Keratinocyte (primary cell): Measurements from ENCODE around the gene TRABD2B. TPM values are rescaled to one million over a fixed set of nuclear protein-coding genes. Genes with fewer than 3 reads are reported as not detected.

Source experiments
- DNase-seq: peaks from one replicate; pipeline ENCODE4 v3.0.0-alpha.2; 2011; ENCODE audit warnings: low read depth, missing footprints, low spot score
- FAIRE-seq: peaks from 2 replicates; lab custom pipeline; 2011; peaks lifted over from hg19 to GRCh38; lab: Jason Lieb, UNC
- H2AFZ ChIP-seq: 2 replicates; pipeline ENCODE4 v1.6.0; 2012; ENCODE audit warnings: low read length, control low read depth, inconsistent platforms; ENCODE audit not compliant: control insufficient read depth
- H3K27ac ChIP-seq: 2 replicates; pipeline ENCODE4 v1.5.1; 2011; ENCODE audit warnings: low read length; ENCODE audit not compliant: control insufficient read depth, insufficient read depth
- H3K27me3 ChIP-seq: 3 replicates; pipeline ENCODE4 v1.6.0; 2011; ENCODE audit warnings: low read length; ENCODE audit not compliant: control insufficient read depth, insufficient read depth; ENCODE audit errors: extremely low read depth
- H3K36me3 ChIP-seq, 2 experiments: 2 replicates in 1 of 2; 3 replicates in 1 of 2; pipeline ENCODE4 v1.5.1; 2011; ENCODE audit warnings: low read length in 2 of 2, mild to moderate bottlenecking in 1 of 2; ENCODE audit not compliant: control insufficient read depth in 2 of 2, insufficient read depth in 2 of 2; ENCODE audit errors: extremely low read depth in 1 of 2
- H3K4me1 ChIP-seq: 3 replicates; pipeline ENCODE4 v1.5.1; 2011; ENCODE audit warnings: low read length; ENCODE audit not compliant: control insufficient read depth, insufficient read depth; ENCODE audit errors: extremely low read depth
- H3K4me2 ChIP-seq: 3 replicates; pipeline ENCODE4 v1.6.0; 2011; ENCODE audit warnings: low read depth, low read length; ENCODE audit not compliant: control insufficient read depth, insufficient read depth; ENCODE audit errors: extremely low read depth
- H3K4me3 ChIP-seq, 3 experiments: fragments of 200-600 bp in 1 of 3; sonication (generic) in 1 of 3; 2 replicates in 2 of 3; 3 replicates in 1 of 3; pipeline ENCODE4 v1.5.1; 2011 to 2016; ENCODE audit warnings: low read length in 3 of 3, mild to moderate bottlenecking in 3 of 3, control low read depth in 2 of 3, inconsistent platforms in 1 of 3, low read depth in 1 of 3, mixed read lengths in 1 of 3, mixed run types in 1 of 3, moderate library complexity in 1 of 3; ENCODE audit not compliant: control insufficient read depth in 2 of 3, insufficient read depth in 2 of 3; ENCODE audit errors: extremely low read depth in 1 of 3
- H3K79me2 ChIP-seq: 2 replicates; pipeline ENCODE4 v1.6.0; 2012; ENCODE audit warnings: low read length; ENCODE audit not compliant: control insufficient read depth, insufficient read depth
- H3K9ac ChIP-seq: 3 replicates; pipeline ENCODE4 v1.6.0; 2011; ENCODE audit warnings: low read length; ENCODE audit not compliant: control insufficient read depth, insufficient read depth; ENCODE audit errors: extremely low read depth
- H3K9me1 ChIP-seq: 3 replicates; pipeline ENCODE4 v1.6.0; 2011; ENCODE audit warnings: low read length; ENCODE audit not compliant: control insufficient read depth, insufficient read depth; ENCODE audit errors: extremely low read depth
- H3K9me3 ChIP-seq: 2 replicates; pipeline ENCODE4 v1.5.1; 2012; ENCODE audit warnings: low read depth, low read length; ENCODE audit not compliant: control insufficient read depth
- H4K20me1 ChIP-seq: 3 replicates; pipeline ENCODE4 v1.6.0; 2011; ENCODE audit warnings: low read length; ENCODE audit not compliant: control insufficient read depth, insufficient read depth; ENCODE audit errors: extremely low read depth
- EZH2 ChIP-seq: IDR thresholded peaks from one replicate; pipeline ENCODE4 v1.6.1; 2012; ENCODE audit warnings: inconsistent platforms, mild to moderate bottlenecking, low read length, moderate library complexity
- dilution Hi-C: fragments of 300-500 bp; cut with MboI; formaldehyde crosslinking; loops from one replicate; pipeline ENCODE4 v1.7.0; 2020; ENCODE audit warnings: low sequenced_read_pairs; ENCODE audit not compliant: extremely low pct_ligation_motif_present
- polyA plus RNA-seq, 5 experiments: library from polyadenylated mRNA; depleted of rRNA in 3 of 5; stranded (reverse) in 3 of 5; stranded (forward) in 1 of 5; unstranded in 1 of 5; fragments of >200 nt; gene quantifications; 1 replicate in 1 of 5; 2 replicates in 3 of 5; 3 replicates in 1 of 5; pipeline versions ENCODE4 v1.2.1 to v1.2.3, GENCODE V29; 2011 to 2012; ENCODE audit warnings: missing spikeins in 2 of 5, low read depth in 1 of 5, low replicate concordance in 1 of 5
- TF ChIP-seq, protein P1 (sequence below), 3 experiments: IDR thresholded peaks in 1 of 3; conservative IDR thresholded peaks in 1 of 3; optimal IDR thresholded peaks in 1 of 3; 2 replicates in 2 of 3; 3 replicates in 1 of 3; pipeline versions ENCODE3 to v1.5.1; 2011; ENCODE audit warnings: low read length in 3 of 3, mild to moderate bottlenecking in 3 of 3, moderate library complexity in 2 of 3, control low read depth in 1 of 3, inconsistent platforms in 1 of 3; ENCODE audit not compliant: insufficient read depth in 2 of 3; ENCODE audit errors: extremely low read depth in 1 of 3

TRABD2B gene
- polyA plus RNA-seq, 1 donor (not counting 4 experiments of a cell fraction or from before 2014, with no cell fraction given) = 0.13 TPM

DNA sequence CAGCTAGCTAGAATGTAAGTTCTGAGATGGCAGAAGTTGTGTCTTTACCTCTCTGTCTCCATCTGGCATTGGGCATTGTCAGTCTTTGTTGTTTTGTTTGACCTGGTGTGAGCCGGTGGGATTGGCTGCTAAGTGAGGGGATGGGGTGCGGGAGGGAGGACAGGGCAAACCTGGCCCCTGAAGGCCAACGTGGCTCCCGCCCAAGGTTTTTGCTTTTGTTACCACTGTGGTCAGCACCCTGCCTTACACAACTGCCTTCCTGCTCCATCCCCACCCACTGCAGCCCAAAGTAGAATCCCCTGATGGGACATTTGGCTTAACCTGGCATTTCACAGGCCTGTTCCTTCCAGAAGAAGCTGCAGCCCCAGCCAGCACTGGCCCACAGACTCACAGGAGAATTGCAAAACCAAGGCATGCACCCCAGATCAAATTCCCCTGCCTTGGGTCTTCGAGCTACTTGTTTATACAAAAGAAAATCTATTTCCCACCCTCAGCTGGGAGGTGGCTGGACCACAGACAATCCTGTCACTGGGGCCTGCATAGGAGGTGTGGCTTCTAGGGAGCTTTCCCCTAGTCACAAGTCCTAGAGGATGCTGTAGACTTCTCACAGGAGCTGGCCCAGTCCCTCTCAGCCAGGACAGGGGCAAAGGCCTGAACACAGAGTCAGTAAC is 147.5 kb downstream of the TRABD2B start:
- no peak overlapping the region for H3K27ac ChIP-seq
- H3K4me1 ChIP-seq = no peaks in the 10 kb centered on the region
- H3K36me3 ChIP-seq = no peaks in the 10 kb centered on the region
- H4K20me1 ChIP-seq = no peaks in the 10 kb centered on the region
- TF ChIP-seq, protein P1, sequence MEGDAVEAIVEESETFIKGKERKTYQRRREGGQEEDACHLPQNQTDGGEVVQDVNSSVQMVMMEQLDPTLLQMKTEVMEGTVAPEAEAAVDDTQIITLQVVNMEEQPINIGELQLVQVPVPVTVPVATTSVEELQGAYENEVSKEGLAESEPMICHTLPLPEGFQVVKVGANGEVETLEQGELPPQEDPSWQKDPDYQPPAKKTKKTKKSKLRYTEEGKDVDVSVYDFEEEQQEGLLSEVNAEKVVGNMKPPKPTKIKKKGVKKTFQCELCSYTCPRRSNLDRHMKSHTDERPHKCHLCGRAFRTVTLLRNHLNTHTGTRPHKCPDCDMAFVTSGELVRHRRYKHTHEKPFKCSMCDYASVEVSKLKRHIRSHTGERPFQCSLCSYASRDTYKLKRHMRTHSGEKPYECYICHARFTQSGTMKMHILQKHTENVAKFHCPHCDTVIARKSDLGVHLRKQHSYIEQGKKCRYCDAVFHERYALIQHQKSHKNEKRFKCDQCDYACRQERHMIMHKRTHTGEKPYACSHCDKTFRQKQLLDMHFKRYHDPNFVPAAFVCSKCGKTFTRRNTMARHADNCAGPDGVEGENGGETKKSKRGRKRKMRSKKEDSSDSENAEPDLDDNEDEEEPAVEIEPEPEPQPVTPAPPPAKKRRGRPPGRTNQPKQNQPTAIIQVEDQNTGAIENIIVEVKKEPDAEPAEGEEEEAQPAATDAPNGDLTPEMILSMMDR (optimal IDR thresholded peaks at IDR 0.05 in 1 of 3, IDR thresholded peaks at IDR 0.05 in 1 of 3, conservative IDR thresholded peaks at IDR 0.05 in 1 of 3; ENCODE audit: extremely low read depth in 1 of 3, insufficient read depth in 2 of 3, low read length in 3 of 3) = no peak
- TF ChIP-seq EZH2 = no peak
- H3K4me3 ChIP-seq = no peak overlapping the region
- H3K4me2 ChIP-seq = no peak overlapping the region
- H3K9me3 ChIP-seq = no peaks in the 10 kb centered on the region
- H3K79me2 ChIP-seq = no peaks in the 10 kb centered on the region
- no peaks in the 10 kb centered on the region for H3K27me3 ChIP-seq
- no peak for FAIRE-seq
- H3K9me1 ChIP-seq = no peaks in the 10 kb centered on the region
- no peak overlapping the region for H2AFZ ChIP-seq
- no peak overlapping the region for H3K9ac ChIP-seq
- no peak for DNase-seq
- dilution Hi-C loops = no loop called here

DNA sequence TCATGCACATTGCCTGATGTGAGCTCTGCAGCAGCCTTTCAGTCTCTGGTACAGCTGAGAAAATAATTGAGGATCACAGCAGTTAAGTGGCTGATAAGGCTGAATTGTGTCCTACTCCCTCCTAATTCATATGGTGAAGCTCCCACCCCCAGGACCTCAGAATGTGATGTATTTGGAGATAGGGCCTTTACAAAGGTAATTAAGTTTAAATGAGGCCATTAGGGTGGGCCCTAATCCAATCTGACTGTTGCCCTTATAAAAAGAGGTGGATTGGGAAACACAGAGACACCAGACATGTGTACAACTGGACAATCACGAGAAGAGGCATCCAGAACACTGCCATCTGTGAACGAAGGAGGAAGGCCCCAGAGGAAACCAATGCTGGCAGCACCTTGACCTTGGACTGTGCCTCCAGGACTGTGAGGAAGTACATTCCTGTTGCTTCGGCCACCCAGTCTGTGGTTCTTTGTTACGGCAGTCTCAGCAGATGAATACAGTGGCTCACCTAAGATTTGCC is 148.1 kb downstream of the TRABD2B start:
- no peak overlapping the region for H3K4me3 ChIP-seq
- no peak overlapping the region for H3K4me2 ChIP-seq
- no peaks in the 10 kb centered on the region for H4K20me1 ChIP-seq
- no peaks in the 10 kb centered on the region for H3K36me3 ChIP-seq
- H2AFZ ChIP-seq = no peak overlapping the region
- H3K27ac ChIP-seq = no peak overlapping the region
- TF ChIP-seq EZH2 = no peak
- TF ChIP-seq, protein P1 (optimal IDR thresholded peaks at IDR 0.05 in 1 of 3, IDR thresholded peaks at IDR 0.05 in 1 of 3, conservative IDR thresholded peaks at IDR 0.05 in 1 of 3; ENCODE audit: extremely low read depth in 1 of 3, insufficient read depth in 2 of 3, low read length in 3 of 3) = no peak
- no peaks in the 10 kb centered on the region for H3K9me3 ChIP-seq
- FAIRE-seq (no peak), DNase-seq (no peak)
- no peaks in the 10 kb centered on the region for H3K79me2 ChIP-seq
- no peaks in the 10 kb centered on the region for H3K27me3 ChIP-seq
- no peak overlapping the region for H3K9ac ChIP-seq
- dilution Hi-C loops = no loop called here
- no peaks in the 10 kb centered on the region for H3K4me1 ChIP-seq
- H3K9me1 ChIP-seq = no peaks in the 10 kb centered on the region
